Measurements from ENCODE around the gene FAM168A. TPM values are rescaled to one million over a fixed set of nuclear protein-coding genes. Genes with fewer than 3 reads are reported as not detected.

FAM168A gene
- total RNA-seq, 1 donor from 2014 or later: 14.2 TPM

DNA sequence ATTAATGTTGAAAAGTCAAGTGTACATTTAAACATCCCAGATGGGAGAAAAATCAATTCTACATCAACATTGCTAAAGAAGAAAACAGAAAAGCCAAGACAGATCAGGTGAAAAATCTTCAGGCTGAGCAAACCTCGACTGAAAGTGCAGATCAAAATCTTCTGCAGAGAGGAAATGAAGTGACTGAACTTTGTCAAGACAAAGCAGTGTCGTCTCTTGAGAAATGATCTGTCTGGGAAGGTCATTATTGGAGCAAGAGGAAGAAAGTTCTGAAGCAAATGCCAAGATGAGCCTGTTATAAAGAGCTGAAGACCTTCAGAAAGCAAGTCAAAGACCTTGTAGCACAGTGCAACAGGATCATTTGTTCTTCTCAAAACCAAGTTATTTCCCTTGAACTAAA lies 42.7 kb upstream of the FAM168A start:
- H3K36me3 ChIP-seq (ENCODE audit: control insufficient read depth, insufficient read depth, low read length): no peaks in the 10 kb centered on the region
- TF ChIP-seq, protein P1, sequence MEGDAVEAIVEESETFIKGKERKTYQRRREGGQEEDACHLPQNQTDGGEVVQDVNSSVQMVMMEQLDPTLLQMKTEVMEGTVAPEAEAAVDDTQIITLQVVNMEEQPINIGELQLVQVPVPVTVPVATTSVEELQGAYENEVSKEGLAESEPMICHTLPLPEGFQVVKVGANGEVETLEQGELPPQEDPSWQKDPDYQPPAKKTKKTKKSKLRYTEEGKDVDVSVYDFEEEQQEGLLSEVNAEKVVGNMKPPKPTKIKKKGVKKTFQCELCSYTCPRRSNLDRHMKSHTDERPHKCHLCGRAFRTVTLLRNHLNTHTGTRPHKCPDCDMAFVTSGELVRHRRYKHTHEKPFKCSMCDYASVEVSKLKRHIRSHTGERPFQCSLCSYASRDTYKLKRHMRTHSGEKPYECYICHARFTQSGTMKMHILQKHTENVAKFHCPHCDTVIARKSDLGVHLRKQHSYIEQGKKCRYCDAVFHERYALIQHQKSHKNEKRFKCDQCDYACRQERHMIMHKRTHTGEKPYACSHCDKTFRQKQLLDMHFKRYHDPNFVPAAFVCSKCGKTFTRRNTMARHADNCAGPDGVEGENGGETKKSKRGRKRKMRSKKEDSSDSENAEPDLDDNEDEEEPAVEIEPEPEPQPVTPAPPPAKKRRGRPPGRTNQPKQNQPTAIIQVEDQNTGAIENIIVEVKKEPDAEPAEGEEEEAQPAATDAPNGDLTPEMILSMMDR (IDR thresholded peaks at IDR 0.05; ENCODE audit: insufficient read depth, low read length, poor library complexity, severe bottlenecking): no peak
- H3K27me3 ChIP-seq (ENCODE audit: control insufficient read depth, insufficient read depth, low read length): no peaks in the 10 kb centered on the region
- no peak overlapping the region for H3K4me3 ChIP-seq (ENCODE audit: low read depth, low read length)
- DNase-seq (ENCODE audit: low read depth): no peak

DNA sequence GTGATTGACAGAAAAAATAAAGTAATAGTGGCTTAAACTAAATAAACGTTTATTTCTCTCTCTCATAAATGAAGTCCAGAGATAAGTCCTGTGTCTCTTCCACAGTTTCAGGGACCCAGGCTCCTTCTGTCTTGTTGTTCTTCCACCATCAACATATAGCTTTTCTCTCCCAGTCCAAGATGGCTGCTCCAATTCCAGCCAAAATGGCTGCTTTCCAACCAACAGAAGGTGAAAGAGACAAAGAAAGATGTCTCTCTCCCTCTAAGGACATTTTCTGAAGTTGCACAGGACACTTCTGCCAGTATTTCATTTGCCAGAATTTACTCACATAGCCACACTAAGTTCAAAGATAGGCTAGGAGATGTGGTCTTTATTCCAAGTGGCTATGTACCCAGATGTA lies 39.1 kb upstream of the FAM168A start:
- Histone ChIP-seq H3K36me3 (ENCODE audit: control insufficient read depth, insufficient read depth, low read length) (no peaks in the 10 kb centered on the region), H3K4me3 (ENCODE audit: low read depth, low read length) (no peak overlapping the region), H3K27me3 (ENCODE audit: control insufficient read depth, insufficient read depth, low read length) (no peaks in the 10 kb centered on the region)
- TF ChIP-seq, protein P1 (IDR thresholded peaks at IDR 0.05; ENCODE audit: insufficient read depth, low read length, poor library complexity, severe bottlenecking): no peak
- DNase-seq (ENCODE audit: low read depth): no peak

DNA sequence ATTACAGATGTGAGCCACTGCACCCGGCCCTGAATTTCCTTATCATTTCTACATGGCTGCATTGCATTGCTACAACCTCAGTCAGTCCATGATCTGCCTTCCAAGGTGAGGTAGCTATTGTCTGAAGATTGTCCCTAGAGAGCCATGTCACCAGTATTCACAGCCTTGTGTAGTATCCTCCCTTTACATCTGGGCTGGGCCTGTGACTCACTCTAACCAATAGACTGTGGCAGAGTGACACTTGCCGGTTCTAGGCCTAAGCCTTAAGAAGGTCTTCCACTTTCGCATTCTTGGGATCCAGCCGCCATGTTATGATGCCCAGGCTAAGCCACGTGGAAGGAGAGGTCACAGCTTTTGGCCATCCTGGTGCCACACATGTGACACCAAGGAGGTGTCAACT lies 38.3 kb upstream of the FAM168A start:
- no peaks in the 10 kb centered on the region for H3K36me3 ChIP-seq (ENCODE audit: control insufficient read depth, insufficient read depth, low read length)
- no peaks in the 10 kb centered on the region for H3K27me3 ChIP-seq (ENCODE audit: control insufficient read depth, insufficient read depth, low read length)
- TF ChIP-seq, protein P1 (IDR thresholded peaks at IDR 0.05; ENCODE audit: insufficient read depth, low read length, poor library complexity, severe bottlenecking): no peak
- DNase-seq (ENCODE audit: low read depth): no peak
- no peak overlapping the region for H3K4me3 ChIP-seq (ENCODE audit: low read depth, low read length)

DNA sequence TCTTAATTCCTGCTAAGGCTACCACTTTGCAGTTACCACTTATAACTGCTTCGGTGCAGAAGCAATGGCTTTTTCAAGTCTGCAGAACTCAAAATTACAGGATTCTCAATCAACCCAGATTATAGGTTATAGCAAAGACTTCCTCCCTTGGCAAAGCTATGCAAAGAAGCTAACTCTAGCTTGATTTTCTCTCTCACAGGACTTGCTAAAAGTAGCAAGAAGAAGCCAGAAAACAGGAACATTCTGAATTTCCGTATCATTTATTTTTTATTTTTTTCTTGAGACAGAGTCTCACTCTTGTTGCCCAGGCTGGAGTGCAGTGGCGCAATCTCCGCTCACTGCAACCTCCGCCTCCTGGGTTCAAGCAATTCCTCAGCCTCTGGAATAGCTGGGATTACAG lies 37.8 kb upstream of the FAM168A start:
- TF ChIP-seq, protein P1 (IDR thresholded peaks at IDR 0.05; ENCODE audit: insufficient read depth, low read length, poor library complexity, severe bottlenecking): no peak
- DNase-seq (ENCODE audit: low read depth): no peak
- Histone ChIP-seq H3K27me3 (ENCODE audit: control insufficient read depth, insufficient read depth, low read length) (no peaks in the 10 kb centered on the region), H3K36me3 (ENCODE audit: control insufficient read depth, insufficient read depth, low read length) (no peaks in the 10 kb centered on the region), H3K4me3 (ENCODE audit: low read depth, low read length) (no peak overlapping the region)

DNA sequence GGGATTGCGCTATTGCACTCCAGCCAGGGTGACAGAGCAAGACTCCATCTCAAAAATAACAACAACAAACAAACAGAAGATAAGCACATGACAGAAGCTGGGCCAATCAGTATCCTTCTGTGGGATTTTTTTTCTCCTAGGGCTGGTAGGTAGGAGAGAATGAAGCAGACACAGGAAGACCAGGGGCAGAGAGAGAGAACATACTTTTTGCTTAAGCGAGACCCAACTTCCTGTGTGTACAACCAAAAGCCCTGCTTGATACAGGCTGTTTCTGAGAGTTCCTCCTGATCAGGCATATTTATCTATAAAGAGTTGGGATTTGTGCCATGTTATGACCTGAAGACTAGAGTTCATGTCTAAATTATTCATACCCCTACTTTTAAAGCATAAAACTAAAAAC lies 36.1 kb upstream of the FAM168A start:
- TF ChIP-seq, protein P1 (IDR thresholded peaks at IDR 0.05; ENCODE audit: insufficient read depth, low read length, poor library complexity, severe bottlenecking): no peak
- no peak overlapping the region for H3K4me3 ChIP-seq (ENCODE audit: low read depth, low read length)
- H3K27me3 ChIP-seq (ENCODE audit: control insufficient read depth, insufficient read depth, low read length): no peaks in the 10 kb centered on the region
- no peaks in the 10 kb centered on the region for H3K36me3 ChIP-seq (ENCODE audit: control insufficient read depth, insufficient read depth, low read length)
- DNase-seq (ENCODE audit: low read depth): no peak

DNA sequence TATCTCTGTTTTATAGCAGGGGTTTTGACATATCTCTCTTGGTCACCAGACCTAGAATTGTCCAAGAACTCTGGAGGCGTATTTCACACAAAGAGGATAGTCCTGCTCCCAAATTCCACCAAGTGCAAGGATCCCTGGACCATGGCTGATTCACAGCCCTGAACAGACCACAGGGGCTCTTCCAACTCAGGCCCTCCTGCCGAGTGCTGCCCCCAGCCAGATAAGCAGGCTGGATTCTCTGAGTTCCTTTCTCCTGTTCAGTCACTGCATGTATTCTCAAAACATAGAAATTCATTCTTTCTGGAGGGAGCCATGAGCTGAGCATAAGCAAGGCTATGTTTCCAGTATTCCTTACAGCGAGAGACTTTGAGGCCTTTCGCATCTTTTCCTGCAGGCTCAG lies 35.1 kb upstream of the FAM168A start:
- TF ChIP-seq, protein P1 (IDR thresholded peaks at IDR 0.05; ENCODE audit: insufficient read depth, low read length, poor library complexity, severe bottlenecking): no peak

More for the DNA sequence above, 35.1 kb upstream of the FAM168A start:
- no peaks in the 10 kb centered on the region for H3K27me3 ChIP-seq (ENCODE audit: control insufficient read depth, insufficient read depth, low read length)
- no peaks in the 10 kb centered on the region for H3K36me3 ChIP-seq (ENCODE audit: control insufficient read depth, insufficient read depth, low read length)
- no peak for DNase-seq (ENCODE audit: low read depth)
- no peak overlapping the region for H3K4me3 ChIP-seq (ENCODE audit: low read depth, low read length)
